Fibroblast of peridontal ligament (primary cell): ENCODE results near the gene PGK1.
"Not testable (repeated sequence)": the region's sequence is repeated elsewhere in the genome, so short reads cannot be mapped to it uniquely, and the experiment has no call there.

Experiments
- DNase-seq: peaks from one replicate; pipeline ENCODE4 v3.0.0-alpha.2; 2010; ENCODE audit errors: extremely low read depth

The PGK1 gene

DNA sequence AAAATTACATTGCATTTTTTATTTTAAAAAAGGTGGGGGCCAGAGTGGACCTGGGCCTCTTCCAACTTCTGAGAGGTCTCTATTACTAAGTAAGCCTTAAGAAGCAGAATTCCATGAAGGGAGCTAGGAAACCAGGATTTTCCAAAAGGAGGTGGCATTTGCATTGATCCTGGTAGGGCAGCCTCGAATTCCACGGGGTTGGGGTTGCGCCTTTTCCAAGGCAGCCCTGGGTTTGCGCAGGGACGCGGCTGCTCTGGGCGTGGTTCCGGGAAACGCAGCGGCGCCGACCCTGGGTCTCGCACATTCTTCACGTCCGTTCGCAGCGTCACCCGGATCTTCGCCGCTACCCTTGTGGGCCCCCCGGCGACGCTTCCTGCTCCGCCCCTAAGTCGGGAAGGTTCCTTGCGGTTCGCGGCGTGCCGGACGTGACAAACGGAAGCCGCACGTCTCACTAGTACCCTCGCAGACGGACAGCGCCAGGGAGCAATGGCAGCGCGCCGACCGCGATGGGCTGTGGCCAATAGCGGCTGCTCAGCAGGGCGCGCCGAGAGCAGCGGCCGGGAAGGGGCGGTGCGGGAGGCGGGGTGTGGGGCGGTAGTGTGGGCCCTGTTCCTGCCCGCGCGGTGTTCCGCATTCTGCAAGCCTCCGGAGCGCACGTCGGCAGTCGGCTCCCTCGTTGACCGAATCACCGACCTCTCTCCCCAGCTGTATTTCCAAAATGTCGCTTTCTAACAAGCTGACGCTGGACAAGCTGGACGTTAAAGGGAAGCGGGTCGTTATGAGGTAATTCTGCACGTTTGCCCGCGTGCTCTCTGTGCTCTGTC is at the start of gene PGK1:
TSS of gene PGK1 (plus strand) at position 626 of the 824 bp plus-strand sequence. CDS start at position 719, 93 bp downstream.
- peak; percentile 93 for DNase-seq

- no peak for DNase-seq
Observed at GRCh38 chrX:78063687-78064086, 40.4 kb upstream of the PGK1 start.

- DNase-seq: no peak
Observed at GRCh38 chrX:78064152-78064551, 39.9 kb upstream of the PGK1 start.

DNA sequence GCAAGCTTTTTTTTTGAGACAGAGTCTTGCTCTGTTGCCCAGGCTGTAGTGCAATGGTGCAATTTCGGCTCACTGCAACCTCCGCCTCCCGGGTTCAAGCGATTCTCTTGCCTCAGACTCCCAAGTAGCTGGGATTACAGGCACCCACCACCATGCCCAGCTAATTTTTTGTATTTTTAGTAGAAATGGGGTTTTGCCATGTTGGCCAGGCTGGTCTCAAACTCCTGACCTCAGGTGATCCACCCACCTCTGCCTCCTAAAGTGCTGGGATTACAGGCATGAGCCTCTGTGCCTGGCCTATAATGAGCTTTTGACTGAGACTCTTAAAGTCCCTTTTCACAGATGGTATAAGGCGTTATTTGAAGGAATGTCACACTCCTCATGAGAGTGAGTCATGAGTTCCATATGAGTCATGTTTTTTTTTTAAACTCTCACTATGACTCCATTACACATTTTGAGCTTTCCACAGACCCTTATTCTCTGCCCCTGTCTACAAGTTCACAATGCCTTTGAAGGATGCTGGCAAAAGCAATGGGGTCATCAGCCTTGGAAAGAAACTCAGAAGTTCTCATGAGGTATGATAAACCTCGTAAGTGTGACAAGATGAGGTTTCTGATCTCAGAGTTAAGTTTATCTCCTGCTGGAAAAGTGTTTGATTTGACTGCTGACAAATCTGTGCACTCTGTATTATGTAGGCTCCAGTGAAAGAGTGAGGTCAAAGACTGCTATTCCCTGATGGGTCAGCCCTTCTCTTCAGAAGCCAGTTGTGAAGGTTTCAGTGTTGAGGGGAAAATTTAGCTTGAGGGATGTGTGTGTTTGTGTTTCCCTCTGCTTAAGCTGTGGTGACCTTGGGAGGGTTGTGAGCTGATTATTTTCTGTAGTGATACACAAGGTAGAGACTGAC is 39.1 kb upstream of the PGK1 start:
- DNase-seq: peak; percentile 67

GRCh38 chrX:78066110-78066509 is 37.9 kb upstream of the PGK1 start:
- DNase-seq: peak; percentile 38

DNA sequence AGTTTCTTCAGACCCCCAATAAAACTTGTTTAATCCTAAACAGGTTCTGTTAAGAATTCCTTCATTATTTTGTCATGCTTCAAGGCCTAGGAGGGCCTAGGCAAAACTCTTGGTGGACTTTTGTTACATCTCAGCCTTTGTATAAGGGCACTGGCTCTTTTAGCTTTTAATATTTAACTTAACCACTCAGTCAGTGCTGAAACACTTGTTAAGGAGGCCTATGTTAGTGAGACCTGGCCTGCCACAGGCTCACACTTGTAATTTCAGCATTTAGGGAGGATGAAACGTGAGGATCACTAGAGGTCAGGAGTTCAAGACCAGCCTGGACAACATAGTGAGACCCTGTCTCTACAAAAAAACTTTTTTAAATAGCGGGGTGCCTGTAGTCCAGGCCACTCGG is 32.7 kb upstream of the PGK1 start:
- DNase-seq: no peak

- DNase-seq: not testable (repeated sequence)
Observed at GRCh38 chrX:78073147-78074077, 30.6 kb upstream of the PGK1 start.

DNA sequence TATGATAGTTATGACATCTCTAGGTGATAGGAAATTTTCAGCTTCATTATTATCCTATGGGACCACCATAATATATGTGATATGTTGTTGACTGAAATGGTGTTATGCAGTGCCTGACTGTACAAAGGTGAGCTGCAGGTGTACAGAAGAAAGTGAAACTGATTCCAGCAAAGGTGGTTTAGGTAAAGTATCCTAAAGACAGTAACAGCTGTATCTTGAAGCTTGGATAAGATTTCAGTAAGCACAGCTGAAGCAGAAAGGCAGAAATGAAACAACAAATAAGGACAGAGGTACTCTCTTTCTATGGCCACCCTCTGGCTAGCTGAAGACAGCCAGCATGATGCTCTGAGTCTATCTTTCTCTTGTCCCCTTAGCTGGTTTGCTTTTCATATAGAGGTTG is 30.0 kb upstream of the PGK1 start:
- no peak for DNase-seq

- DNase-seq: no peak
Observed at GRCh38 chrX:78075787-78076389, 28.2 kb upstream of the PGK1 start.

GRCh38 chrX:78081413-78081812 is 22.6 kb upstream of the PGK1 start:
- not testable (repeated sequence) for DNase-seq

DNA sequence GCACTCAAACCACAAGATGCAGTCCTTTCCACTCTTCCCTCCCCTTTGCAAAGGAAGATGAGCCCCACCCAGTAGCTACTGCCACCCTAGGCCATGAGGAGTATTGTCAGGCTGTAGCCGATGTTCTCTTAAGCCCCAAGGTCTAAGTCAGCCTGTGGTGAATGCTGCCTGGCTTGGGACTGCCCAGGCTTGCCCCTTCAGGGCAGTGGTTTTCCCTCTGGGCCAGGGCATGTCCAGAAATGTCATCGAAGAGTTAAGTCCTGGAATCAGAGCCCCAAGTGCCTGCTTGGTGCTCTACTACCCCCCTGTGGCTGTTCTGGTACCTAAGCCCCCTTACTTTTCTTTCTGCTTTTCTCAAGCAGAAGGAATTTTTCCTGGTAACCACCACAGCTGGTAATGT is 11.8 kb upstream of the PGK1 start:
- DNase-seq: peak; percentile 61

DNA sequence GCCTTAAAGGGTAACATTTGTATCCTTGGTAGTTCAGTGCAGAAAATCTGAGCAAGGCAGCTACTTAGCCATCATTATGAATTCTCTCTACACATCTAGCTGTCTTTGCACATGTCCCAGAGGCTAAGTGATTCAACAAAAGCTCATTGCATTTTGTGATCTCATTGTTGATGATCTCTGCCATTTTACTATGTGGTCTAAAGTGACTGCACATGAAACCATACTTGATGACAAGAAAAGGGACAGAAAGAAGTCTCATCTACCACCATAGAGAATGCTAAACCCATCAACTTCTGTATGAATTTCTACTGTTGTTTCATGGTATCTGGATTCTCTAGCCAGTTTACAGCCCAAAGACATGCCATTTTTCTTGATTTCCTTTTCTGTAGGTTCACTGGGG is 5.9 kb upstream of the PGK1 start:
- no peak for DNase-seq

- DNase-seq: no peak
Observed at GRCh38 chrX:78102091-78102490, 2.0 kb upstream of the PGK1 start.

- DNase-seq: no peak
Observed at GRCh38 chrX:78103001-78103622, 936 bp upstream of the PGK1 start.

DNA sequence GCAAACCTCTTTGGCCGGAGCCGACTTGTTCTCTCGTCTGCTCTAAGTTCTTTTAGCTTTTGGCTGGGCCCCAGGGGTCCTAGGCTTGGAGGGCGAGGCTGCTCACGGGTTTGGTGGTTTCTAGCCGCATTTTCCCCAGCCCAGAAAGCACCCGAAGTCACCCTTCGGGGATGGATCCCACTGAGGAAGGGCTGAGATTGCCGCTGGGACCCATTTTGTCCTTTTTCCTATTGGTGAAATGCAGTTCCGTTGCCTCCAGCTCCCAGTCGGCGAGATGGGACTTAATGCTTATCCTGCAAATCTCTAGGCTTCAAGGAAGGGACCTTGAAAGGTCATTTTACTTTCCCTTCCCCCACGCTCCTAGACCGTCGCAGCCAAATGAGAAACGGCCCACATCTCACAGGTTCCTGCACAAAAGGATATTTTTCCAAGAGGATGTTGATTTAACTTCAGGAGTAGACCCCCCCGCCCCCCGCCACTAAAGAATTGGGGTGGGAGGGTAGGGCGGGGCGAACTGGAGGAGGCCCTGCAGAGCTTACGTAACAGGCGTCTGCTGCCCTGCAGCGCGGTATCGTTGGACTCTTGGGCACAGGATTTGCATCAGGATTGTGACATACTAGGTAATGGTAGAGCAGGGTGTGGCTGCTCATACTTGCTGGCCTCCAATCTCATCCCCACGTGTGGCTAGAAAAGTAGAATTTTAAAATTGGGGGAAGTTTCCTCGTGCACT is 564 bp downstream of the PGK1 start:
- DNase-seq: peak; percentile 49

- no peak for DNase-seq
Observed at GRCh38 chrX:78105944-78106650, 2.0 kb downstream of the PGK1 start.

DNA sequence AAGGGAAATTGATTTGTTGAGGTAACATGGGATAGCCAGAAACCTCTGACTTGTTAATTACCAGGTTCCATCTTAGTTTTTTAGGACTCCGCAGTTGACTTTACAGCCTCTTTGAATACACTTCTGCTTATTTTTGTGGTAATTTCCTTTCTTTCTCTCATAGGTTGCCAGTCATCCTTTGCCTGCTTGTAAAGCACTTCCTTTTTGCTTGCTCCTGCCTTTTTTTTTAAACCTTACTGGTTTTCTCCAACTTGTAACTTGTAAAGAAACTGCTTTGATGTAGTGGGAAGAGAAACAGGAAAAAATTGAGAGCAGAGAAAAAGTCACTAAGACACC is 2.6 kb downstream of the PGK1 start:
- no peak for DNase-seq

- no peak for DNase-seq
Observed at GRCh38 chrX:78109458-78109857, 5.4 kb downstream of the PGK1 start.

DNA sequence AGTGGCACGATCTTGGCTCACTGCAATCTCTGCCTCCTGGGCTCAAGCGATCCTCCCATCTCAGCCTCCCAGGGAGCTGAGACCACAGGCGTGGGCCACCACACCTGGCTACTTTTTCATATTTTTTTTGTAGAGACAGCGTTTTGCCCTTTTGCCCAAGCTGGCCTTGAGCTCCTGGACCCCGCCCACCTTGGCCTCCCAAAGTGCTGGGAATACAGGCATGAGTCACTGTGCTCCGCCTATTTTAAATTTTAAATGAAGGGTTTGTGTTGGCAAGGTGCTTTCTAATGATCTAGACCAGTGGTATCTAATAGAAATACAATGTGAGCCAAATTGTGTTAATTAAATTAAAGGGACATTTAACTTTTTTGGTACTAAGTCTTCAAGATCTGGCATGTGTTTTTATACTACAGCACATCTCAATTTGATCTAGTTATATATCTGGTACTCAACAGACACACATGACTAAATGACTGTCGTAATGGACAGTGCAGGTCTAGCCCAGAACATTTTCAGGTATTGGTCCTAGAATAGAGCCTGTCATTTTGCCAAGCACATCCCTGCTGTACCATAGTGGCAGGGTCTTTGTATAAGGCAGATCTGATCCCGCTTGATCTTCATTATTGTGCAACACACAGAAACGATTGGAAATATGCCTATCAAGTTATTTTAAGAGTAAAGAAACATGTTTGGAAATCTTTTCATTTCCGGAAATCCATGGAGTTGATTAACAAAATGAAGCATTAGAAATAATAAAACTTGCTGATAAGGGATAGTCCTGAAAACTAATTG is 7.3 kb downstream of the PGK1 start:
- DNase-seq: no peak
